Putamen (tissue), 1 donor: ENCODE measurements around the gene CHST1.
A peak's percentile ranks its signal among the peaks of the same experiment; 100 is the strongest.

Experiments
- DNase-seq: peaks from one replicate; pipeline ENCODE4 v3.0.0-alpha.2; 2016; ENCODE audit warnings: low spot score

The CHST1 gene

GRCh38 chr11:45644981-45645889 lies 20.2 kb downstream of the CHST1 start:
- DNase-seq, result no peak

GRCh38 chr11:45643598-45644260 lies 21.7 kb downstream of the CHST1 start:
- no peak for DNase-seq

GRCh38 chr11:45641961-45642360 lies 23.5 kb downstream of the CHST1 start:
- no peak for DNase-seq

- DNase-seq, result no peak
Observed at GRCh38 chr11:45638051-45638450, 27.4 kb downstream of the CHST1 start.

- no peak for DNase-seq
Observed at GRCh38 chr11:45635907-45636306, 29.5 kb downstream of the CHST1 start.

GRCh38 chr11:45625611-45626010 lies 39.8 kb downstream of the CHST1 start:
- peak; percentile 13 for DNase-seq

- no peak for DNase-seq
Observed at GRCh38 chr11:45624095-45624494, 41.3 kb downstream of the CHST1 start.

GRCh38 chr11:45622861-45623260 lies 42.6 kb downstream of the CHST1 start:
- no peak for DNase-seq

GRCh38 chr11:45622283-45622682 lies 43.1 kb downstream of the CHST1 start:
- no peak for DNase-seq

GRCh38 chr11:45621588-45621987 lies 43.8 kb downstream of the CHST1 start:
- no peak for DNase-seq

GRCh38 chr11:45620243-45620642 lies 45.2 kb downstream of the CHST1 start:
- no peak for DNase-seq

GRCh38 chr11:45618897-45619296 lies 46.5 kb downstream of the CHST1 start:
- DNase-seq, result no peak

GRCh38 chr11:45617871-45618601 lies 47.4 kb downstream of the CHST1 start:
- no peak for DNase-seq

- no peak for DNase-seq
Observed at GRCh38 chr11:45616802-45617549, 48.4 kb downstream of the CHST1 start.

- no peak for DNase-seq
Observed at GRCh38 chr11:45615182-45615792, 50.1 kb downstream of the CHST1 start.

GRCh38 chr11:45614196-45614828 lies 51.1 kb downstream of the CHST1 start:
- DNase-seq, result no peak

GRCh38 chr11:45610627-45611026 lies 54.8 kb downstream of the CHST1 start:
- no peak for DNase-seq

- DNase-seq, result no peak
Observed at GRCh38 chr11:45609902-45610301, 55.5 kb downstream of the CHST1 start.

- no peak for DNase-seq
Observed at GRCh38 chr11:45609337-45609736, 56.1 kb downstream of the CHST1 start.

GRCh38 chr11:45607995-45608394 lies 57.4 kb downstream of the CHST1 start:
- no peak for DNase-seq
